Stimulated activated CD4-positive, alpha-beta T cell treated with anti-CD3 and anti-CD28 coated beads, Interleukin-4, amount 100 ng/mL, for 1 hour (primary cell): ENCODE data around the gene ERBB3.
"Not testable (repeated sequence)": the region's sequence is repeated elsewhere in the genome, so short reads cannot be mapped to it uniquely, and the experiment has no call there.

Experiments
- DNase-seq: peaks from one replicate; pipeline ENCODE4 v3.0.0-alpha.2; 2020

The ERBB3 gene

GRCh38 chr12:56079723-56080555 lies at the start of gene ERBB3:
ERBB3 (plus strand) TSS chr12:56080165; CDS start chr12:56080301, 136 bp downstream.
- peak; percentile 73 for DNase-seq

GRCh38 chr12:56031987-56032386 lies 48.0 kb upstream of the ERBB3 start:
- DNase-seq = no peak

- DNase-seq = no peak
These were observed 45.2 kb upstream of the ERBB3 start for GRCh38 chr12:56034586-56035332.

- DNase-seq = no peak
These were observed 42.8 kb upstream of the ERBB3 start for GRCh38 chr12:56037161-56037560.

- DNase-seq = no peak
These were observed 41.8 kb upstream of the ERBB3 start for GRCh38 chr12:56038022-56038655.

GRCh38 chr12:56040151-56040550 lies 39.8 kb upstream of the ERBB3 start:
- DNase-seq = no peak

GRCh38 chr12:56040963-56041551 lies 38.9 kb upstream of the ERBB3 start:
- DNase-seq = no peak

GRCh38 chr12:56041552-56042429 lies 38.2 kb upstream of the ERBB3 start, which contains the start of gene RPS26:
RPS26 (plus strand) TSS chr12:56041918; CDS start chr12:56042167, 249 bp downstream.
- peak; percentile 87 for DNase-seq

- not testable (repeated sequence) for DNase-seq
These were observed 37.5 kb upstream of the ERBB3 start for GRCh38 chr12:56042430-56042813.

- no peak for DNase-seq
These were observed 37.1 kb upstream of the ERBB3 start for GRCh38 chr12:56042843-56043242.

- no peak for DNase-seq
These were observed 33.8 kb upstream of the ERBB3 start for GRCh38 chr12:56046027-56046780.

- no peak for DNase-seq
These were observed 26.5 kb upstream of the ERBB3 start for GRCh38 chr12:56053407-56053893.

- not testable (repeated sequence) for DNase-seq
These were observed 20.0 kb upstream of the ERBB3 start for GRCh38 chr12:56059964-56060363.

- DNase-seq = no peak
These were observed 18.0 kb upstream of the ERBB3 start for GRCh38 chr12:56061982-56062381.

GRCh38 chr12:56062996-56063395 lies 17.0 kb upstream of the ERBB3 start:
- DNase-seq = no peak

GRCh38 chr12:56071648-56072047 lies 8.3 kb upstream of the ERBB3 start:
- no peak for DNase-seq

- DNase-seq = no peak
These were observed 5.6 kb upstream of the ERBB3 start for GRCh38 chr12:56074396-56074795.

- not testable (repeated sequence) for DNase-seq
These were observed 2.0 kb upstream of the ERBB3 start for GRCh38 chr12:56077966-56078365.

- DNase-seq = no peak
These were observed 1.5 kb upstream of the ERBB3 start for GRCh38 chr12:56078427-56078826.

GRCh38 chr12:56078931-56079722 lies 838 bp upstream of the ERBB3 start:
- DNase-seq = peak; percentile 54
